Gastroesophageal sphincter (tissue), 3 donors: ENCODE data around the gene NAPSA.
"Not testable (repeated sequence)": the region's sequence is repeated elsewhere in the genome, so short reads cannot be mapped to it uniquely, and the experiment has no call there.

Experiments used
- CTCF ChIP-seq, 4 experiments: fragments of 200-600 bp in 2 of 4; fragments of 450-650 bp in 2 of 4; sonication (generic) in 1 of 4; IDR thresholded peaks; one replicate each; pipeline ENCODE4 v1.5.1; 2017 to 2019; ENCODE audit warnings: antibody characterized with exemption in 4 of 4, mild to moderate bottlenecking in 2 of 4, moderate library complexity in 2 of 4
- EP300 ChIP-seq: sonication (generic); formaldehyde crosslinking; IDR thresholded peaks from one replicate; pipeline ENCODE4 v1.6.1; 2017; ENCODE audit warnings: antibody characterized with exemption, mild to moderate bottlenecking
- POLR2A ChIP-seq, 2 donors: fragments of 450-650 bp; IDR thresholded peaks; one replicate each; pipeline ENCODE4 v1.6.1; 2017; ENCODE audit warnings: antibody characterized with exemption in 2 of 2, mild to moderate bottlenecking in 2 of 2, moderate library complexity in 1 of 2
- POLR2AphosphoS5 ChIP-seq: sonication (generic); formaldehyde crosslinking; IDR thresholded peaks from one replicate; pipeline ENCODE4 v1.6.1; 2017; ENCODE audit warnings: antibody characterized with exemption

- TF ChIP-seq POLR2A (IDR thresholded peaks at IDR 0.05); POLR2AphosphoS5; CTCF (IDR thresholded peaks at IDR 0.05); EP300: not testable (repeated sequence)
Measured at GRCh38 chr19:50329926-50330294, 35.5 kb downstream of the NAPSA start.
